Adipose tissue (tissue), 3 donors: ENCODE measurements around the gene FAM131C. TPM values are rescaled to one million over a fixed set of nuclear protein-coding genes. Genes with fewer than 3 reads are reported as not detected.
"Not testable (repeated sequence)": the region's sequence is repeated elsewhere in the genome, so short reads cannot be mapped to it uniquely, and the experiment has no call there.

ENCODE experiments used
- H3K27ac ChIP-seq: one replicate; pipeline ENCODE4 v1.5.1; 2013; ENCODE audit warnings: low read depth, low read length
- WGBS, 3 donors: extraction: QIAGEN DNeasy Blood & Tissue Kit; methylation state at CpG; one replicate each; pipeline ENCODE4 v1.1.7; 2013; 5-methylcytosine and 5-hydroxymethylcytosine counted together
- polyA plus RNA-seq, 3 donors: library from polyadenylated mRNA; stranded (reverse); fragments of 200-250 nt; gene quantifications; one replicate each; pipeline ENCODE4 v1.2.3, GENCODE V29; 2013
- donor health status: healthy with polysubstance abuse.
- donor health status: Bipolar disorder and iron deficiency.
- donor health status: healthy.

Gene FAM131C
- polyA plus RNA-seq, 3 donors, result 0.04 to 1.6 TPM; not detected in 1

- H3K27ac ChIP-seq, result no peak overlapping the region
- 82 to 91% (median 89%) methylated on average over 4 of the region's 4 CpGs for WGBS, 3 donors
Measured at GRCh38 chr1:16066245-16066644, 7.2 kb downstream of the FAM131C start.

- 70 to 87% (median 82%) methylated on average over 8 of the region's 8 CpGs for WGBS, 3 donors
- H3K27ac ChIP-seq, result no peak overlapping the region
Measured at GRCh38 chr1:16065269-16065576, 8.2 kb downstream of the FAM131C start.

DNA sequence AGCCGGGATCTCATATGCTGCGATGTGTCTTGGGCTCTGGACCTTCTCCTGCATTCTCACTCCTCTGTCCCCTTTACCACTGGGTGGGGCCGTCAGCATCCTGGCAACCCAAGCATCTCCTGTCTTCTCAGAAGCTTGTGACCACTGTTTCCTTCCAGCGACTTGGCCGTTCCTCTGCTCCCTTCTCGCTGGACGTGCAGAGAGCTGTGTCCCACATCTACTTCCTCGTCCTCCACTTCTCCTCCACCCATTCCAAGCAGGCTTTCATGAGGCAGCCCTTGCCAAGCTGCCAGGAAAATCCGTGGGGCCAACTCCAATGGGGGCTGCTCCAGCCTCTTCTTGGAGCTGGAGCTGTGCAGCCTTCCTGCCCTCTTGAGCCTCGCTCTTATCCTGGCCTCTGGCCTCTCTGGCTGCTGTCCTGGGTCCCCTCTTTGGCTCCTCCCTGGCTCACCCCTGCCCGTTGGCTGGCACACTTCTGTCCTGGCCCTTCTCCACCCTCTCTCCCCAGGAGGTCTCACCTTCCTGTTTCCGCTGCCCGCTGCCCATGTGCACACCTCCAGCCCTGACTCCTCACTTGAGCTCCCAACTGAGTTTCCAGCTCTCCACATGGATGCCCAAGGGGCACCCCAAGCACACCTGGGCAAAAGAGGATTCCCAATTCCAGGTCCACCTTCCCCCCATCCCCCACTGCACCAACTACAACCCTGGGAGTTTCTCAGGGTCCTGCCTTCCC lies 8.7 kb downstream of the FAM131C start:
- no peak overlapping the region for H3K27ac ChIP-seq
- WGBS, 3 donors, result 34 to 59% (median 34%) methylated on average over 13 of the region's 13 CpGs

DNA sequence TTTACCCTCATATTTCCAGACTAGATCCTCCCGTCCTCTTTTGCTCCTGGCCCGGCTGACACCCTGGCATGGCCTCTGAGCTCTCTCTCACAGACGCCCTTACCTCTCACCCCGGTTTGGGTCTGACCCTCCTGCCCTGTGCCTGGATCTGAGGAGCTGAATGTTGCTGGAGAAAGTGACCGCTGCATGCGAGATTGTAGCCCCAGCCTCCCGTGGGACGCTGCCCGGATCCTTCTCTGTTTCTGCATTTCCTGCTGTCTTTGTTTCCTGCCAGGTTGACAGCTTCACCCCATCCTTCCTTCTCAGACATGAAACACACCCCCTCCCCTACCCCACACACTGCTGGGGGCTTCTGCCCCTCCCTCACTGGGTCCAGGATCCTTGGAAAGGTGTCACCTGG lies 9.5 kb downstream of the FAM131C start:
- no peak overlapping the region for H3K27ac ChIP-seq
- 42 to 60% (median 51%) methylated on average over 9 of the region's 9 CpGs for WGBS, 3 donors

- WGBS, 3 donors, result 90 to 95% (median 92%) methylated on average over 15 of the region's 15 CpGs
- no peak overlapping the region for H3K27ac ChIP-seq
Measured at GRCh38 chr1:16063226-16063829, 10.1 kb downstream of the FAM131C start.

DNA sequence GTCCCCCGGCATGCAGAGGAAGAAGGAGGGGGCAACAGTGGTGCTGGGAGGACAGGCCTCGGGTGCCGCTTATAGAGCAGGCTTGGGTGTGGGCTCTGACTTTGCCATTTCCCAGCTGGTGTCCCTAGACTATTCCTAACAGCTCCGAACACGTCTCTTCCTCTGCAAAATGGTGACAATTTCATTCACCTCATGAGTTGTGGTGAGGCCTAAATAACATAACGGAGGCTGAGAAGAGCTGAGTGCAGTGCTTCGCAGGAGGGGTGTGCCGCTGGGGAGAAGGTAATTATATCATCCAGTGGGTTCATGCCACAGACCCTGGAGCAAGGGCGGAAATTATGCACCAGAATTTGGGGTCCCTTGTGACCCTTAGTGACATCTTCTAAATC lies 10.8 kb downstream of the FAM131C start:
- 90 to 93% (median 90%) methylated on average over 9 of the region's 9 CpGs for WGBS, 3 donors
- not testable (repeated sequence) for H3K27ac ChIP-seq

GRCh38 chr1:16061989-16062686 lies 11.3 kb downstream of the FAM131C start:
- 76 to 86% (median 80%) methylated on average over 16 to 18 of the region's 18 CpGs for WGBS, 3 donors

GRCh38 chr1:16061266-16061665 lies 12.2 kb downstream of the FAM131C start:
- H3K27ac ChIP-seq, result no peak overlapping the region
- WGBS, 3 donors, result 74 to 97% (median 84%) methylated on average over 3 of the region's 3 CpGs

More at GRCh38 chr1:16061989-16062686, 11.3 kb downstream of the FAM131C start:
- H3K27ac ChIP-seq, result not testable (repeated sequence)

GRCh38 chr1:16058394-16059120 lies 14.9 kb downstream of the FAM131C start:
- H3K27ac ChIP-seq, result not testable (repeated sequence)
- WGBS, 3 donors, result 62 to 72% (median 71%) methylated on average over 7 to 17 of the region's 20 CpGs

- not testable (repeated sequence) for H3K27ac ChIP-seq
- 47 to 83% (median 68%) methylated on average over 7 of the region's 7 CpGs for WGBS, 3 donors
Measured at GRCh38 chr1:16057314-16057915, 16.0 kb downstream of the FAM131C start.

DNA sequence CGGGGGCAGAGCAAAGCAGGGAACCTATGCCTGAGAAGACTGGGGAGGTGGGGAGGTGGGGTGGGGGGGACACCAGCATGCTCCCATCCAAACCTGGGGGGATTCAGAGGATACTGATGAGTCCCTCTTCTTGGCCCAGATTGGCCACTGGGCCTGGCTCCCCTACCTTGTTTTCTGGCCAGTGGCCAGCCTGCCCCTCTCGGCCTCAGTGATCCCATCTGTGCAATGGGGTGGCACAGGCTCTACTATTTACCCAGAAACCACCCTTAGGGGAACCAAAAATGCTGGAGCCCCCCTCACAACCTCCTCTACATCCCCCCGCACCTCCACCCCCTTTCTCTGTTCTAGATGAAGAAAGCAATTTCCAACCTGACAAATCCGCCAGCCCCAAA lies 16.9 kb downstream of the FAM131C start:
- H3K27ac ChIP-seq, result not testable (repeated sequence)
- 67 to 82% (median 73%) methylated on average over 1 to 3 of the region's 4 CpGs for WGBS, 3 donors

DNA sequence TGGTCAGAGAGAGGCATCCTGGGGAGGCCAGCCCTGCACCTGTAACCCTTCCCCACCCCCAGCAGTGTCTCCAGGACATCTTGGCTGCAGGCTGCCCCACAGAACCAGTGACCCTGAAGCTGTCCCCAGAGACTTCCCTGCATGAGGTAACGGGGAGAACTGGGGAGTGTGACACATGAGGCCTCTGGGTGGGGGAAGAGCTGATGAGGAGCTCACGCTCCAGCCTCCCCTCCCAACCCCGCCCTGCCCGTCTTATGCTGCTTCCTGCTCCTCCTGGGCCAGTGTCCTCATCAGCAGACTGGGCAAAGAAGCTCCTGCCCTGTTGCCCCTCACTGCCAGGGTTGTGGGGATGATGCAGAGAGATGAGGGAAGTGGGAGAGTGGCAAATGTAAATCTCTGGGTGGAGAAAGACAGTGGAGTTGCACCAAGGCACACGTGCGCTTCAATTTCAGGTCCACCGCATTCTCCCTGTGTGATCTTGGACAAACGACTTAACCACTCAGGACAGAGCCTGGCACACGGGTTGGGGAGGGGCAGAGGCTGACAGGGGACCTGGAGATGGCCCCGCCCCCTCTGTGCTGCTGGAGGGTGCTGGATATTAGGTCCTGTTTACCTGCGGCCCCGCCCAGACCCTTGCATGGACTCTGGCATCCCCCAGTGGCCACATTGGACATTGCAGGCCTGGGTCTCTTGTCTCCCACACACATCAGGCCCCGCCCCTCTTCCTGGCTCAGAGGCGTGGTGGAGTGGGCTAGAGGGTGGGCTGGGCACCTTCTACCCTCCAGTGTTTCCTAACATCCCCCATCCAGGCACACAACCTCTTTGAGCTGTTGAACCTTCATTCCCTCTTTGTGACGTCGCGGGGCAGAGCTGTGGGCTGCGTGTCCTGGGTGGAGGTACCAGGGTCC lies 17.6 kb downstream of the FAM131C start:
- 32 to 39% (median 37%) methylated on average over 18 of the region's 18 CpGs for WGBS, 3 donors
- H3K27ac ChIP-seq, result no peak overlapping the region

GRCh38 chr1:16054598-16055540 lies 18.6 kb downstream of the FAM131C start:
- 82 to 87% (median 85%) methylated on average over 7 of the region's 7 CpGs for WGBS, 3 donors
- no peak overlapping the region for H3K27ac ChIP-seq

DNA sequence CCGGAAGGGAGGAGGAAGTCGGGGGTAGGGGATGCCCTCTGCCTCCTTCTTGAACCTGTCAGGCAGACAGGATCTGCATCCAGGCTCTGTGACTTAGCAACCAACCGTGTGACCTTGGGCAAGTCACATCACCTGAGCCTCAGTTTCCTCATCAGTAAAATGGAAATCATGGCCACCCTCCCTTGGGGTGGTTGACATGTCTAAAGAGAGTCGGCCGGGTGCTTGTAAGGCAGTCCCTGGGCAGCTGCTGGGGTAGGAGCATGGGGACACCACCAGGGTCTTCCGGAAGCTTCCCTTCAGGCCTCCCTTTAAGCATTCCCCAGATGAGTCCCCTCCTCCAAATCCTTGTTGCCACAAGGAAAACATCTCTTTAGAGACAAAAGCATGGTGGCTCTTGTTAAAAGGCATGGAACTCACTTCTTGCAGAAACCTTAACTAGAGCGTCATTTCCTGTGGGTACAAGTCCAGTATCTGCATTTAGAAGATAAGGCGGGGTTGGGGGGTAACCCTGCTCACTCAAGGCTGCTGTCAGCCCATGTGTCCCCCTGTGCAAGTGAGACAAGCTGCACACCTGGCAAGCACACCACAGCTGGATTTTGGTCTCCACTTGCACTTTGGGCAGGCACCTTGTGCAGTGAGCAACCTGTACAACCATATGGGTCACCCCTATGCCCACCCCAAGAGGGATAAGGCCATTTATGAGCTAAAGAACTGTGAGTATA lies 19.5 kb downstream of the FAM131C start:
- H3K27ac ChIP-seq, result no peak overlapping the region

DNA sequence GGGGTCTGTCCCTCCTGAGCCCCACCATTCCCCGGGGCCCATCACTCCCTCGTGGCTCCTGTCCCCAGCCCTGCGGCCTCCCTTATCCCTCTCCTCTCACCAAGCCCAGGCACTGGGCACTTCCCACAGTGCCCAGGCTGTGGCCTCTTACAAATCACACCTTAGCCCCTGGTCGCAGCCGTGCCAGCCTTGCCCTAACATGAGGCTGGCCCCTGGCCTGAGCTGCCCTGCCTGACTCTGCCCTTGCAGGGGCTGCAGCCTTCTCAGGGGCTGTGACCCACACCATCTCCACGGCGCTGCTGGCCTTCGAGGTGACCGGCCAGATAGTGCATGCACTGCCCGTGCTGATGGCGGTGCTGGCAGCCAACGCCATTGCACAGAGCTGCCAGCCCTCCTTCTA lies 21.5 kb downstream of the FAM131C start:
- WGBS, 3 donors, result 83 to 93% (median 90%) methylated on average over 11 to 12 of the region's 12 CpGs
- H3K27ac ChIP-seq, result not testable (repeated sequence)

More for the DNA sequence above, 19.5 kb downstream of the FAM131C start:
- 65 to 77% (median 77%) methylated on average over 7 to 8 of the region's 8 CpGs for WGBS, 3 donors

- 86 to 97% (median 88%) methylated on average over 3 of the region's 3 CpGs for WGBS, 3 donors
- H3K27ac ChIP-seq, result no peak overlapping the region
Measured at GRCh38 chr1:16051039-16051438, 22.4 kb downstream of the FAM131C start.
